GM13977 (cell line): Measurements from ENCODE around the gene TRIM33.

Experiments
- DNase-seq: peaks from one replicate; pipeline ENCODE4 v3.0.0; 2012; ENCODE audit warnings: low spot score
- in situ Hi-C: fragments of 300-500 bp; cut with MboI; formaldehyde crosslinking; loops from one replicate; pipeline ENCODE4 v1.12.0; 2022; ENCODE audit warnings: low sequenced_read_pairs, low pct_unique_long_range_greater_than_20kb, mixed read lengths, inconsistent platforms; ENCODE audit not compliant: unreplicated experiment
- TF ChIP-seq, protein P1 (sequence below): IDR thresholded peaks from 2 replicates; pipeline ENCODE4 v1.5.1; 2012; ENCODE audit warnings: mild to moderate bottlenecking, control low read depth; ENCODE audit not compliant: insufficient read depth; ENCODE audit errors: extremely low read depth, missing control alignments

TRIM33 gene

DNA sequence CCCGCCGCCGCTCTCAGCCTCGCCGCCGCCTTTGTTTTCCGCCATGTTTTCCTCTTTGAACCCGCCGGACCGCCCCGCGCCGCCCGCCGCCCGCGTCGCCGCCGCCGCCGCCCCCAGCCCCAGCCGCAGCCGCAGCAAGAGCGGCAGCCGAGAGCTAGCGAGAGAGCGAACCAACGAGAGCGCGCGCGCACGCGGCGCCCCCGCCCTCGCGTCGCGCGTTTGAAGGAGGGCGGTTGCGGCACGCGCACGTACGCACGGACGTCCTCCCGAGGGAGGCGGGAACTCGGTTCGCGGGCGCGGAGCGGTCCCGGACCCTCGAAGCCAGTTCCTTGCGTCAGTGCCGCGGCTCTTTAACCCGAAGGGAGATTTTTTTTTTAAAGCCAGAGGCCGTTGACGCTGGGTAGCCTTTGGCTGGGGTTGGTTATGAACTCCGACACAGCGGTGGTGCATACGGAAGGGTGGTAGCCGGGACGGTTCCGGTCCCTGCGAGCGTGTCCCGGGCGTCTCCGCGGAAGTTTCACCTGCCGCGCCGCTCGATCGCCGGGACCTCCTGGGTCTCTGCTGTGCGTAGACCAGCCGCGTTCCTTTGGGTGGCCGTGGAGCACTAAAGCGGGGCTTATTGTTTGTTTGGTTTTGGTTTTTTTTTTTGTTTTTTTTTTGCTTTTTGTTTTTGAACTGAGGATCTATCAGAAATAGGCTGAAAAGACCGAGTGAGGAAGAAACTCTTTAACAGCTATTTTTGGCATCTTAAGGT, at the start of gene TRIM33:
TRIM33 (minus strand) TSS at position 172 of the 754 bp plus-strand sequence; CDS start at position 45, 127 bp downstream.
- in situ Hi-C loops = no loop called here
- peak; percentile 94 for DNase-seq
- TF ChIP-seq, protein P1, sequence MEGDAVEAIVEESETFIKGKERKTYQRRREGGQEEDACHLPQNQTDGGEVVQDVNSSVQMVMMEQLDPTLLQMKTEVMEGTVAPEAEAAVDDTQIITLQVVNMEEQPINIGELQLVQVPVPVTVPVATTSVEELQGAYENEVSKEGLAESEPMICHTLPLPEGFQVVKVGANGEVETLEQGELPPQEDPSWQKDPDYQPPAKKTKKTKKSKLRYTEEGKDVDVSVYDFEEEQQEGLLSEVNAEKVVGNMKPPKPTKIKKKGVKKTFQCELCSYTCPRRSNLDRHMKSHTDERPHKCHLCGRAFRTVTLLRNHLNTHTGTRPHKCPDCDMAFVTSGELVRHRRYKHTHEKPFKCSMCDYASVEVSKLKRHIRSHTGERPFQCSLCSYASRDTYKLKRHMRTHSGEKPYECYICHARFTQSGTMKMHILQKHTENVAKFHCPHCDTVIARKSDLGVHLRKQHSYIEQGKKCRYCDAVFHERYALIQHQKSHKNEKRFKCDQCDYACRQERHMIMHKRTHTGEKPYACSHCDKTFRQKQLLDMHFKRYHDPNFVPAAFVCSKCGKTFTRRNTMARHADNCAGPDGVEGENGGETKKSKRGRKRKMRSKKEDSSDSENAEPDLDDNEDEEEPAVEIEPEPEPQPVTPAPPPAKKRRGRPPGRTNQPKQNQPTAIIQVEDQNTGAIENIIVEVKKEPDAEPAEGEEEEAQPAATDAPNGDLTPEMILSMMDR = no peak

DNA sequence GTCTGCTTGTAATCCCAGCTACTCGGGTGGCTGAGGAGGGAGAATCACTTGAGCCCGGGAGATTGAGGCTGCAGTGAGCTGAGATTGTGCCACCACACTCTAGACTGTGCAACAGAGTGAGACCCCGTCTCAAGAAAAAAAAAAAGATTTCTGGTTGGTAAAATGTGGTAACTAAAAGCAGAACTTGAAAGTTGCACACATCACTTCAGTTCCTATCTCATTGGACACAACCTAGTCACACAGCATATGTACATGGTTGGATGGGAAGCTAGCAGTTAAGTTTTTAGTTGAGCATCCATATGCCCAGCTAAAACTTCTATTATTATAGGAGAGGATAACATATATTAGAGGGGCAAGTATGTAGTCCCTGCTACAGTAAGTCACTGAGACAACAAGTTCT, 48.4 kb upstream of the TRIM33 start:
- DNase-seq = no peak
- in situ Hi-C loops = no loop called here
- TF ChIP-seq, protein P1 = no peak

DNA sequence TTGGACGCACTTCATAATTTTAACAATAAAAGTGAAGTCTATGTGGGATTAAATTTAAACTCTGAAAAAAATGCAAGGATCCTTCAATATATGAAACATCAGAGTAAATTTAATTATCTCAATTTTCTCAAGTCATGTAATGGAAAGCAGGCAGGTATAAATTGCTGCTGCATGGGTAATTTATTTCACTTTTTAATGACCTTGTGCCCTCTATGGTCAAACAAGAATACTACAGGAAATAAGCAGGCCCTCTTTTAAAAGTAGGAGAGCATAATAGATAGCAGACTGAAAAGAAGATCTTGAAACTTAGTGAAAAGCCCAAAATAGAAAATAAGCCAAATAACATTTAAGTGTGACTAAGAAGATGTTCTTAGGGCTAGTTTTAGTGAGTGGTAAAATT, 47.5 kb upstream of the TRIM33 start:
- in situ Hi-C loops = no loop called here
- peak; percentile 37 for DNase-seq

DNA sequence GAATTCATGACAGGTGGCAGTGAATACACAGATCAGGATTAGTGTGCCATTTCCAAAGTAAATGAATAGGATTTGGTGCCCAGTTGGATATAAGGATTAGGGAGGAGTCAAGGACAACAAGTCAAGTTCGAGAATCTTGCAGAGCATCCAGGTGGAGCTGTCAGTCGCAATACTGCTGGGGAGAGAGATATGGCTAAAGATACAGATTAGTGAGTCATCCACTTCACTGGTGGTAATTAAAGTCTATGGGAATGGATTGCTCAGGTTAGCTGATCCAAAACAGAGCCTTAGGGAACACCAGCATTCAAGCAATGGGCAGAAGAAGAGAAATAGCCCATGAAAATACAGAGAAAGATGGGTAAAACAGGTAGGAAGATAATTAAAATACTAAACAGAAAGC, 43.6 kb upstream of the TRIM33 start:
- in situ Hi-C loops = no loop called here
- TF ChIP-seq, protein P1 = no peak
- DNase-seq = no peak

More for the DNA sequence above, 47.5 kb upstream of the TRIM33 start:
- TF ChIP-seq, protein P1 = peak; percentile 52

DNA sequence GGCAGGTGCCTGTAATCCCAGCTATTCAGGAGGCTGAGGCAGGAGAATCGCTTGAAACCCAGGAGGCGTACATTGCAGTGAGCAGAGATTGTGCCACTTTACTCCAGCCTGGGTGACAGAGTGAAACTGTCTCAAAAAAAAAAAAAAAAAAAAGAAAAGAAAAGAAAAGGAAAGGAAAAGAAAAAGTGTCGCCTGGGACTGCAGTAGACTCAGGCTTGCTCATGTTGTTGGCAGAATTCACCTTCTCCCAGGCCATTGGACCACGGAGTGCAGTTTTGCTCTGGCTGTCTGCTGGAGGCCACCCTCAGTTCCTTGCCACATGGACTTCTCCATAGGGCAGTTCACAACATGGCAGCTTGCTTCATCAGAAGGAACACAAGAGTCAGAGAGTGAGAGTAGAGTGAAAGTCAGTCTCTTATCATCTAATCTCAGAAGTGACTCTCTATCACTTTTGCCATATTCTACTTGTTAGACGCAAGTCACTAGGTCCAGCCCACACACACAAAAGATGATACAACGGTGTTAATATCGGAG, 41.2 kb upstream of the TRIM33 start:
- TF ChIP-seq, protein P1 = no peak
- in situ Hi-C loops = no loop called here
- DNase-seq = no peak

DNA sequence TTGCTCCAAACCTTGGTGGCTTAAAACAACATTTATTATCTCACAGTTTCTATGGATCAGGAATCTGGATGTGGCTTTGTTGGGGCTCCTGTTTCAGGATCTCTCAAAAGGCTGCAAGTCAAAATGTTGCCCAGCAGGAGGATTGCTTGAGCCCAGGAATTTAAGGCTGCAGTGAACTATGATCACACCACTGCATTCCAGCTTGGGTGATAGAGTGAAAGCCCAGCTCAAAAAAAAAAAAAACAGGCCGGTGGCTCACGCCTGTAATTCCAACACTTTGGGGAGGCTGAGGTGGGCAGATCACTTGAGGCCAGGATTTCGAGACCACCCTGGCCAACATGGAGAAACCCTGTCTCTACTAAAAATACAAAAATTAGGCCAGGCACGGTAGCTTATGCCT, 40.4 kb upstream of the TRIM33 start:
- in situ Hi-C loops = no loop called here
- TF ChIP-seq, protein P1 = no peak
- no peak for DNase-seq
